Measurements from ENCODE around the gene CCDC88C.

DNA sequence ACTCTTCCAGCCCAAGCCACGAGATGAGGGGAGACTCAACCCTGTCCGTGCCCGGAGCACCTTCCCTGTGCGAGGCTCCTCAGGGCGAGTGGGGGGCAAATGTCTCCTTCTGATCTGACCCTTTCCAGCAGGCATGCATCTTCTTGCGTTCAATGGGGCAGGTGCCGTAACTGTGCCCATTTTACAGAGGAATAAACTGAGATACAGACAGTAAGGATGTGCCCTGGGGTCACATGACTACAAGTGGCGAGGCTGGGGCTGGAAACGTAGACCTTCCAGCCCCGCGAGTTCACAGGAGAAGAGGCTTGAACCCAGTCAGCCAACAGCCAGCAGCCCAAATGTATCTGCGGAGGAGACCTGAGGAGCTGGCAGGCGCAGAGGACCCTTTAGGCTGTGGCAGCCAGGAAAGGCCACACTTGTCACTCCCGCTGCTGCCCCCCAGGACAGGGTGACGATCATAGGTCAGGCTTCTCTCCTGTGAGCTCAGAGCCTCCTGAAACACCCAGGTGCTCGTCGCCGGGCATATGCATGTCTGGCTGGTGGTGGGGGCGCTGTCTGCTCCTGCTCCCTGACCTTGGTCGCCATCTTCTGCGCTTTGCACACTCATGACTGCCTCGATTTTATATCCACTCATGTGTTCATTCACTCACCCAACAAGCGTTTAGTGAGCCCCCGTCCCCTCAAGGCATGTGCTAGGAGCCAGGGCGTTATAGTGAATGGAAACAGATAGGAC is 41.7 kb downstream of the CCDC88C start:
- no peak for TF ChIP-seq CTCF (IDR thresholded peaks at IDR 0.05)
- no peak for TF ChIP-seq POLR2AphosphoS5 (IDR thresholded peaks at IDR 0.05)

All from upper lobe of left lung (tissue), 4 donors.